ENCODE data around the gene OVOL1. TPM values are rescaled to one million over a fixed set of nuclear protein-coding genes. Genes with fewer than 3 reads are reported as not detected.

The OVOL1 gene
- total RNA-seq, 1 experiment from 2014 or later: 17.1 TPM

DNA sequence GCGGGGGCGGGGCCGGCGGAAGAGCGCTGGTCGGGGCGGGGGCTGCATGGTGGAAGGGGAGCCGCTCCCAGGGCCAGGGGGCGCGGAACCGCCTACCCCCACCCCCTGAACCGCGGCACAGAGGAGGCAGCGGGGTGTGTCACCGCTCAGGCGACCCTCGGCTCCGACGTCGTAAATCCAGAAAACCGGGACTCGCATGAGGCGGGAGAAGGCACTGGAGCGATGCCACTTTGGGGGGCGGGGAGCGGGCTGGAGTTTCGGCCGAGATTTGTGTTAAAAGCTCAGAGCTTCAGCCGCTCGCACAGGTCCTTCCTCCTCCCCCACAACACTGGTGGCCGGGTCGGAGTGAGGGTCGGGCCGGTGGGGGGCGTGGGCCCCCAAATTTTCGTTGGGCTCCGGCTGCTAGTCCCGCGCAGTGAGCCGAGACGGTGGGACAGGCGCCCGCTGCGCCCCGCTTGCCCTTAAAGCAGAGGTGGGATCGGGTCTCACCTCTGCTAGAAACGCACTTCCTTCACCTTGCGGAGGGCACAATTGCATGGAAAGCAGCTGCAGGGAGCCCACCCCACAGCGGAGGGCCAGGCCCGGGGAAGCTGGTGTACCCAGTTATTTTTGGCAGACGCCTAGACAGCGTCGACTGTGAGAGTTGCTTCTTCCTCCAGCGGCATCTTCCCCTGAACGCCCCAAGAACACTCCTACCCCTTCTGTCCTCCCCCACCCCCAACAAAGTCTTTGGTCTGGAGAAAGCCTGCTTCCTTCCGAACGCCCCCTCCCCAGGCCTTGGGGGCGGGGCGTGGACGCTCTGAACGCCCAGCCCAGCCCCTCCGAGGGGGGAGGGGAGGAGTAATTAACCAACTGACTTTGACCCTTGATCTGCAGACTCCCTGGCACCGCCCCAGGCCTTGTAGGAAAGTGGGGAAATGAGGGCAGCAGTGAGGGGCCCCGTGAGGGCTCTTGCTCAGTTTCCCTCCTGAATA, 1.1 kb downstream of the OVOL1 start:
- no TSS peak for BruUV-seq (replicated peaks)
- Histone ChIP-seq H3K4me2 (ENCODE audit: low read length) (peak overlapping the region; percentile 99), H3F3A (ENCODE audit: low read length, unreplicated experiment) (no peaks in the 10 kb centered on the region), H3K9me3 (ENCODE audit: low read length) (no peaks in the 10 kb centered on the region), H3K36me3 (ENCODE audit: low read depth, low read length) (no peaks in the 10 kb centered on the region), H3K27ac (ENCODE audit: low read length) (no peak overlapping the region), H3K4me1 (ENCODE audit: insufficient read depth, low read length) (peaks cover 60% of the 10 kb centered on the region), H3K9me2 (replicated peaks; ENCODE audit: low read length) (no peaks in the 10 kb centered on the region), H2AFZ (ENCODE audit: low read length) (peak overlapping the region; percentile 56), H3K27me3 (ENCODE audit: low read length) (no peaks in the 10 kb centered on the region; the same call in 1 of the 2 replicates), H3K79me2 (ENCODE audit: low read length) (peaks cover 39% of the 10 kb centered on the region), H3K4me3 (ENCODE audit: low read length) (peak overlapping the region; percentile 92), H4K20me1 (ENCODE audit: low read length) (peaks cover 19% of the 10 kb centered on the region; the same call in 1 of the 2 replicates), H3K9ac (ENCODE audit: low read length) (peak overlapping the region; percentile 23; the same call in 1 of the 2 replicates)
- TF ChIP-seq EZH2phosphoT487 (IDR thresholded peaks at IDR 0.05; ENCODE audit: borderline replicate concordance, low read length): no peak
- TF ChIP-seq EZH2 (IDR thresholded peaks at IDR 0.05; ENCODE audit: low read length, unreplicated experiment): no peak
- TF ChIP-seq CTCF (conservative IDR thresholded peaks at IDR 0.05; ENCODE audit: low read depth, low read length): no peak
- no peak for DNase-seq
- intact Hi-C loops (cut with micrococcal nuclease): no loop called here
- POLR2A ChIA-PET (ENCODE audit: unreplicated experiment): interaction anchor here (0.6 kb wide), 1 partner anchor 208 kb away, joined by 6 read pairs; no protein-coding TSS in a partner anchor
- ATAC-seq: no peak
- CTCF ChIA-PET: no interaction called here

DNA sequence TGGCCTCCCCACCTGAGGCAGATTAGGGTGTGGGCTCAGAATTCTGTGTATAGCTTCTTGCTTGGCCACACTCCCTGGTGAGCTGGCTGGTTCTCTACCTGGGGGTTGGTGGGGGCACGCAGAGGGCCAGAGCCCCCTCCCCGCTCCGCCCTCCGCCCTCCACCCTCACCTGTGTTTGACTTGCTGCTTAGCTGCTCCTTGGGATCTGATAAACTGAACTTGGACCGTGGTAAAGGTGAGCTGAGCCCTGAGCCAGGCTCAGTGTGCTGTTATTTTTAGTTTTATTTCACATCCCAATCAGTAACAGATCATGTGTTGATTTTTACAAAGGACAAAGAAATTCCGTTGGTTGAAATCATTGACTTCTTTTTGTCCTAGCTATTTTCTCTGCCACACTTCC, 2.0 kb downstream of the OVOL1 start:
- H3K27me3 ChIP-seq (ENCODE audit: low read length): no peaks in the 10 kb centered on the region; the same call in 1 of the 2 replicates
- POLR2A ChIA-PET (ENCODE audit: unreplicated experiment): no interaction called here
- no peaks in the 10 kb centered on the region for H3K36me3 ChIP-seq (ENCODE audit: low read depth, low read length)
- no peak overlapping the region for H2AFZ ChIP-seq (ENCODE audit: low read length)
- no peaks in the 10 kb centered on the region for H3K9me3 ChIP-seq (ENCODE audit: low read length)
- no peak overlapping the region for H3K27ac ChIP-seq (ENCODE audit: low read length)
- peaks cover 44% of the 10 kb centered on the region for H3K79me2 ChIP-seq (ENCODE audit: low read length)
- BruUV-seq (replicated peaks): no TSS peak
- intact Hi-C loops (cut with micrococcal nuclease): no loop called here
- peaks cover 69% of the 10 kb centered on the region for H3K4me1 ChIP-seq (ENCODE audit: insufficient read depth, low read length)
- H4K20me1 ChIP-seq (ENCODE audit: low read length): peaks cover 24% of the 10 kb centered on the region; the same call in 1 of the 2 replicates
- no peak overlapping the region for H3K9ac ChIP-seq (ENCODE audit: low read length)
- no peak for TF ChIP-seq CTCF (conservative IDR thresholded peaks at IDR 0.05; ENCODE audit: low read depth, low read length)
- no peak for TF ChIP-seq EZH2 (IDR thresholded peaks at IDR 0.05; ENCODE audit: low read length, unreplicated experiment)
- TF ChIP-seq EZH2phosphoT487 (IDR thresholded peaks at IDR 0.05; ENCODE audit: borderline replicate concordance, low read length): no peak
- ATAC-seq (no peak), DNase-seq (no peak)
- H3K4me3 ChIP-seq (ENCODE audit: low read length): peak overlapping the region; percentile 92
- no peaks in the 10 kb centered on the region for H3F3A ChIP-seq (ENCODE audit: low read length, unreplicated experiment)
- CTCF ChIA-PET: interaction anchor here (0.9 kb wide), 1 partner anchor 9 kb away, joined by 5 read pairs; no protein-coding TSS in a partner anchor
- H3K9me2 ChIP-seq (replicated peaks; ENCODE audit: low read length): no peaks in the 10 kb centered on the region
- peak overlapping the region; percentile 99 for H3K4me2 ChIP-seq (ENCODE audit: low read length)

All from PC-3 (cell line).